GM18873 (cell line): ENCODE measurements around the gene RSF1.

ENCODE experiments used
- ATAC-seq: cut with Tn5 transposase; IDR thresholded peaks from one replicate; pipeline ENCODE4 v1.9.1; 2021; ENCODE audit warnings: mild to moderate bottlenecking, moderate library complexity, moderate number of reproducible peaks; ENCODE audit not compliant: unreplicated experiment, low FRiP score

Gene RSF1

DNA sequence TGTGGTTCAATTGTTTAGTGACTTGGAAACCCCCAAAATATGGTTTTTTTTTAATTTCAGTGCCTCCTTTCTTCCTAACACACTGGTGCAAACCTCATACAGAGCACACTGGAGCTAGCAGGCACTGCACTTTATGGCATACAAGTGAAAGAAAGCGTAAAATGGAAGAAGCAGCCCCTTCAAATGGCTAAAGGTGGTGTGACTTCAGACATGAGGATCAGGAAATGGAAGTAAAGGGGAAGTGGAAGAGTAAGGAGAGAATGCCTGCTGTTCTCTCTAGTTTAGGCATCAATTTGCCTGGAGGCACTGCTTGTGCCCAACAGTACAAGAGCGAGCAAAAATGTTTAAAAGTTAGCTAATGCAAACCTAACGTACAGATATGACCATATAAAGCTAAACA lies 5.7 kb downstream of the RSF1 start:
- no peak for ATAC-seq

DNA sequence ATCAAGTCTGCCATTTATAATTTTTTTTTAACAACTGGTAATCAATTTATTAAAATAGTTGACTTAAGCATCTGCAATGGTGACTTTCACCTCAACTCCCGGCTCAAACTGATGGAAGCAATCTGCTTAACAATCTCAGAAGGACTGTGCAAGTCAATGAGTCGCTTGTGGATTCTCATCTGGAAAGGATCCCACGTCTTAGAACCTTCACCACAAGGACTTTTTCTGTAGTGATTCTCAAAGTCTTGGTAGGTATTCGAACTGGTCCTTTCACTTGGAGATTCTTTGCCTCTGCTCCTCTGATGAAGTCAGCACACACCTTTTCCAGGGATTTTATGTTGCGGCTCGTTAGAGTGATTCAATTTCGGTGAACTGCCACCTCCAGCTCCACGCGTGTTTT lies 7.3 kb downstream of the RSF1 start:
- no peak for ATAC-seq

DNA sequence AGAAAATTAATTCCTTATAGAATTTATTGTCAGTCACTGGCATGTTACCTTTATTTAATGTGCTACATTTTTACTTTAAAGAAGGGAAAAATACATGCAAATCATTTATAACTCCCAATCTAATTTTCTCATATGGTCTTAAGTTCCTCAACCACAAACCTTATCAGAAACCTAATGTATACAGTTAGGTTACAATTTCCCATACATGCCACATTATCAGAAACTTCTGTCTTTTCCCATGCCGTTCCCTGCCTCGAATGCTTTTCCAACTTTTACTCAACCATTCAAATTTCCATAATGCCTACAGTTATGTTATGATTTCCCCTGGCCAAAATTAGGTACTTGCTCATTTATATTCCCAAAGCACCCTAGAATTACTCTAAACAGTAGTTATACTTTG lies 13.5 kb downstream of the RSF1 start:
- no peak for ATAC-seq

DNA sequence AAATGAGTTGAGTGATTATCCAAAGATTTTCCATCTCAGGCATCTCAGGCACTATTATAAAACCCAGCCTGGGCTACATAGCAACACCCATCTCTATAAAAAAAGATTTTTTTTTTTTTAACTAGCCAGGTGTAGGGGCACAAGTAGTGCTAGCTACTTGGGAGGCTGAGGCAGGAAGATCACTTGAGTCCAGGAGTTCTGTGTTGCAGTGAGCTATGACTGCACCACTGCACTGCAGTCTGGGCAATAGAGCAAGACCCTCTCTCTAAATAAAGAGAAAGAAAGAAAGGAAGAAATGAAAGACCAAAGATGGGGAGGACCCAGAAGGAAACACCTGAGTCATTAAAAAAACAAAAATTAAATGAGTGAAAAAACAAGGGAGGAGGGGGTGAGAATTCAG lies 14.1 kb downstream of the RSF1 start:
- ATAC-seq, result no peak

DNA sequence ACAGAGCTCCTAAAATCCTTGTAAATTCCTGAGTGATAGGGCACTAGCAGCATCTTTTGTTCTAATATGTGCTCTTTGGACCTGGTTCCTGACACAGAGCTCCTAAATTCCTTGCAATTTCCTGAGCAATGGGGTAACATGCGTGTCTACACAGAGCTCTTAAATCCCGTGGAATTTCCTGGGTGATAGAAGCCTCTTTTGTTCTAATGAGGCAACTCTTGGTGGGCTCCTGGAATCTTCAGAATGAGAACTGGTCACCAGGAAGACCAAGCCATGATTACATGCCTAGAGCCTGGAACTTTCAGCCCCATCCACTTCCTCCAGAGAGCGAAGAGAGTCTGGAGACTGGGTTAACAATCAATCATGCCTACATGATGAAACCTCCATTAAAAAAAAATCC lies 19.0 kb downstream of the RSF1 start:
- no peak for ATAC-seq

DNA sequence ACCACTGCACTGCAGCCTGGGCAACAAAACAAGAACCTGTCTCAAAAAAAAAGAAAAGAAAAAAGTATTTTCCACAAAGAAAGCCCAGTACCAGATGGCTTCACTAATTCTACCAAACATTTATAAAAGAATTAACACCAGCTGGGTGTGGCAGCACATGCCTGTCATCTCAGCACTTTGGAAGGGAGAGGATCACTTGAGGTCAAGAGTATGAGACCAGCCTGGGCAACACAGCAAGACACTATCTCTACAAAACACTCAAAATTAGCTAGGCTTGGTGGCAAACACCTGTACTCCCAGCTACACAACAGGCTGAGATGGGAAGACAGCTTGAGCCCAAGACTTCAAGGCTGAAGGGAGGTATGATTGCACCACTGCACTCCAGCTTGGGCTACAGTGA lies 20.1 kb downstream of the RSF1 start:
- ATAC-seq, result no peak

DNA sequence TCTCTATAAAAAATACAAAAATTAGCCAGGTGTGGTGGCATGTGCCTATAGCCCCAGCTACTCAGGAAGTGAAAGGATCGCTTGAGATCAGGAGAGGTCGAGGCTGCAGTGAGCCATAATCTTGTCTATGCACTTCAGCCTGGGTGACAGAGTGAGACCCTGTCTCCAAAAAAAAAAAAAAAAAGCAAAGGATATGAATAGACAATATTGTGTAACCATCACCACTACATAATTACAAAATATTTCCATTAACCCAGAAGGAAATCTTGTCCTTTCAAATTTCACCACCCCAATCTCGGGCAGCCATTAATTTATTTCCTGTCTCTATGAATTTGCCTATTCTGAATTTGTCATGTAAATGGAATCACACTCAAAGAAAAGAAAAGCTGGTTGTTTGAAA lies 21.2 kb downstream of the RSF1 start:
- ATAC-seq, result no peak

DNA sequence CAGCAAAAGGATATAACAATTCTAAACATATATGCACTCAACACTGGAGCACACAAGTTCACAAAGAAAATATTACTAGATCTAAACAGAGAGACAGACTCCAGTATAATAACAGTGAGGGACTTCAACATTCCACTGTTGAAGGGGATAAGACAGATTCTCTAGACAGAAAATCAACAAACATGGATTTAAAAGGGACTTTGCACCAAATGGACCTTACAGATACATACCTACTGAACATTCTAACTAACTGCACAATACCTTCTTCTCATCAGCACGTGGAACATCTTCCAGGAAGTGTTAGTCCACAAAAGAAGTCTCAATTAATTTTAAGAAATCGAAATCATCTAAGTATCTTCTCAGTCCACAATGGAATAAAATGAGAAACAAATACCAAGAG lies 26.6 kb downstream of the RSF1 start:
- no peak for ATAC-seq

DNA sequence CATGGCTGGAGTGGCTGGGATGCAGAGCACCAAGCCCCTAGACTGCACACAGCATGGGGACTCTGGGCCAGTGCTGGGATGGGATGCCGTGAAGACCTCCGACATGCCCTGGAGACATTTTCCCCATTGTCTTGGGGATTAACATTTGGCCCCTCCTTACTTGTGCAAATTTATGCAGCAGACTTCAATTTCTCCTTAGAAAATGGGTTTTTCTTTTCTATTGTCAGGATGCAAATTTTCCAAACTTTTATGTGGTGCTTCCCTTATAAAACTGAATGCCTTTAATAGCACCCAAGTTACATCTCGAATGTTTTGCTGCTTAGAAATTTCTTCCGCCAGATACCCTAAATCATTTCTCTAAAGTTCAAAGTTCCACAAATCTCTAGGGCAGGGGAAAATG lies 29.2 kb downstream of the RSF1 start:
- no peak for ATAC-seq

DNA sequence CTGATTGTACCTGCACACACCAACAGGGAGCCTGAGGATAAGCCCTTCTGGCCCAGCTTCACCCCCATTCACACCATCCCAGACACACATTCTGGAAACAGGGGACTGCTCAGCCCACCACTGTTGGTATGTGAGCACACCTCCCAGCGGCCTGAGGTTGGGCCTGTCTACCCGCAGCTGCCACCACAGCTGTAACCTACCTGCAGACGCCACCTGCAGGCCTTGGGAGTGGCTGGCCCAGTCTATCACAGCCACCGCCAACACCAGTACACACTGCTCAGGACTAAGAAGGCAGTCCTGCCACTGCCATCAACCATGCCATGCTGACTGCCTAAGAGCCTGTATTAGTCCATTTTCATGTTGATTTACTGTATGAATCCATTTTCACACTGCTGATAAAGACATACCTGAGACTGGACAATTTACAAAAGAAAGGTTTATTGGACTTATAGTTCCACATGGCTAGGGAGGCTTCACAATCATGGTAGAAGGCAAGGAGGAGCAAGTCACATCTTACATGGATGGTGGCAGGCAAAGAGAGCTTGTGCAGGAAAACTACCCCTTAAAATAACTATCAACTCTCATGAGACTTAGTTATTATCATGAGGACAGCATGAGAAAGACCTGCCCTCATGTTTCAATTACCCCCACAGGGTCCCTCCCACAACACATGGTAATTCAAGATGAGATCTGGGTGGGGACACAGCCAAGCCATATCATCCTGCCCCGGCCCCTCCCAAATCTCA lies 30.6 kb downstream of the RSF1 start:
- ATAC-seq, result no peak

DNA sequence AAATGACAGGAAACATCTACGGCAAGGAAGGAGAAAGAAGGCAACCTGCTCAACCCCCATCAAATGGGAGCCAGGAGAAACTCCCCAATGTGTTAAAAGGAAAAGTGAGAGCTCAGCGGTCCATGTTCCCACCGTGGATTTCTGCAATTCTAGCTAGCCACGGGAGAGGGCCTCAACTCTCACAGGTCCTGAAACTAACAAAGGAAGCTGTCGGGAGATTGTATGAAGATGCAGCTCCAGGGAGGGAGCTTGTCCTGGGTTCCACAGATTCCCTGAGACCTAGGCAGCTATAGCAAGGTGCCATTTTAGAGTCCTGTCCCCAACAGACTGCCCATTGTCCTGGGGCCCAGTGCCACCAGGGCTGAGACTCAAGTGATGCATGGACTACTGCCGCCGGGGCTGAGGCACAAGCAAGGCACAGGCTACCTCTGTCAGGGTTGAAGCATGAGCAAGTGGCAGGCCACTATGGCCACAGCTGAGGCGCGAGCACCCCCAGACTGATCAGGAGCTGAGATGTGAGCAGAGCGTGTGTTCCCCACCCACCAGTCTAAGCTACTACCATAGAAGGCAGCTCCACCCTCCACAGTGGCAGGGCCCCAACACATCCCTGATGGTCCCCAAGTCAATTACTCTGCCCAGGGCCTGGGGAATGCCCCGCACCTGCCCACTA lies 31.3 kb downstream of the RSF1 start:
- ATAC-seq, result no peak

DNA sequence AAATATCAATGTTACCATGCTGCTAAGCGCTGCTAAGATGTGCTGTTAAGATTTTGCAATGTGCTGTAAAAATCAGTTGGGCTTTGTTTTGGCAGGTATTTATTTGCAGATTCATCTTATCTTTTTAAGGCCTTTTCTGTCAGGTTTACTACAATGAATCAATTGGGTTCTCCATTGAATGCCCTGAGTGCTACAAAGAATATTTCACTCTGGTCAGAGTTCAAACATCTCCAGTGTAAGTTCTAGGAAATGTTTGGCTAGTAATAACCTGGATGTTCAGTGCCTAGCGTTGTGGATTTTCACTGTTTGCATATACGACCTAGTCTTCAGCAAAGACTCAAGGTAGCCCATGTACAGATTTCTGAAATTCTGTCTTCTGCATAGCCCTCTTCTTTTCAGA lies 36.0 kb downstream of the RSF1 start:
- no peak for ATAC-seq

DNA sequence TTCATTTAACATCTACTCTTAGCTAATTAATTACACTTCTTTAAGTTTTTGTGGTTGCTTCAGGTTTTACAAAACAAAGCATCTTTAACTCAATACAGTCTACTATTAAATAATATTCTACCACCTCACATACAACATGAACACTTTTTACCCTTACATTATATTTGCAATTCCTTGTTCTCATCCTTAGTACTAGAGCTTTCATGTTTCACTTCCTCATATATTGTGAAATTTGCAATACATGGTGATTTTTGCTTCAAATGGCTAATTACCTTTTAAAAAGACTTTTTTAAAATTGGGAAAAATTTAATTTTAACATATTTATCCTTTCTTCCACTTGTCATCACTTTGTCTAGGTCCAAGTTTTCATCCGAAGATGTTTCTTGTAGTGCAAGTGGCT lies 37.5 kb downstream of the RSF1 start:
- no peak for ATAC-seq

DNA sequence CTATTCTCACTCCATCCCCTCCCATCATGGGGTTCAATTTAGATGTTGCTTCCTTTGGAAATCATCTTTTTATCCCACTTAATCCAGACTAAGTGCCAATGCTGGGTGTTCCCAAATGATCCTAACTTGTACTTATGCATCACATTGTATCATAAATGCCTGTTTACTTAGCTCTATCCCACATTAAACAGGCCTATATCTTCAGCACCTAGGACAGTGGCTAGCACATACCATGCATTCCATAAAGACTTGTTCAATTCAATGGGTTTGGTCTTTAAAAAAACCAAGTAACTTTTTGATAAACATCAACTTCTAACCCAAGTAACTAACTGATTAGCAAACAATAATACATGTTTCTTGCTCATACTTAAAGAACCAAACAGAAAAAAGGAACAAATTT lies 40.6 kb downstream of the RSF1 start:
- no peak for ATAC-seq

DNA sequence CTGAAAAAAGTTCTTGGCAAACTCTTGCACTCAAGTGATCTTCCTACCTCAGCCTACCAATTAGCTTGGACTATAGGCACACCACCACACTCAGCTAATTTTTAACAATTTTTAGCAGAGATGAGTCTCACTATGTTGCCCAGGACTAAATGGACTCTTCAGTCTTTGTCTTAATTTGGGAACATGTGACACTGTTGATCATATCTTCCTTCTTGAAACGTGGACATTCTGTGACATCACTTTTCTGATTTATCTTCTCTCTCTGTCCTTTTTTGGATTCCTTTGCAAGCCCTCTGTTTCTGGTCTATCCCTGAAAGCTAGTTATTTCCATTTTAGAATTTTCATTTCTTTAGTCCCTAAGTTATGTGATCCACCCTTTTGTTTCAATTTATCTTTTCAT lies 42.0 kb downstream of the RSF1 start:
- ATAC-seq, result no peak

DNA sequence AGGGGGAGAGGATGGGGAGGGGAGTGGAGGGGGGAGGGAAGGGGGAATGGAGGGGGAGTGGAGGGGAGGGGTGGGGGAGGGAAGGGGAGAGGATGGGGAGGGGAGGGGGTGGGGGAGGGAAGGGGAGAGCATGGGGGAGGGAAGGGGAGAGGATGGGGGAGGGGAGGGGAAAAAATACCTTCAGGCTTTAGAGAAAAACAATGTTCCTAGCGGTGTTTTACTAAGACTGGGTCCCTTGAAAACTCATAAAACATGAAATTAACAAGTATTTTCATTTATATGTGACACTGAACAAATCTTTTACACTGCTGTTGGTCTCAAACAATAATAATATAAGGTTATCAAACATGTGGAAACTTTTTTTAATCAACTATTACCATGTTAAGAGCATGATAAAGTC lies 42.4 kb downstream of the RSF1 start:
- ATAC-seq, result no peak

DNA sequence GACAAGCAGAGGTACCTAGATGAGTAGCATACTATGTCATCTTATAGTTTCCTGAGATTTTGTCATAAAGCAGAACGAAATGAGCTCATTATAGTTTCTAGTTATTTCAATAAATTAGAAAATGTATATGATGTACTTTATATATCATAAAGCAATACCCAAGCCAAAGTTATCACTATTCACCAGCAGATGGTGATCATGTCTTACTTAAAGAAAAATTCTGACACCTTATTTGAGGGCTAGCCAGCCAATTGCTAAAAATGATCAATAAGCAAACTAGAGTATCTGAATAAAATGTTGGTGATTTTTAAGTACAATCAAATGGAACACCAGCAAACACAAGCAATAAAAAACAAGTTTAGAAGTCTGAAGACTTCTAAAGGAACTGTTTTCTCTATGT lies 44.1 kb downstream of the RSF1 start:
- ATAC-seq, result no peak

DNA sequence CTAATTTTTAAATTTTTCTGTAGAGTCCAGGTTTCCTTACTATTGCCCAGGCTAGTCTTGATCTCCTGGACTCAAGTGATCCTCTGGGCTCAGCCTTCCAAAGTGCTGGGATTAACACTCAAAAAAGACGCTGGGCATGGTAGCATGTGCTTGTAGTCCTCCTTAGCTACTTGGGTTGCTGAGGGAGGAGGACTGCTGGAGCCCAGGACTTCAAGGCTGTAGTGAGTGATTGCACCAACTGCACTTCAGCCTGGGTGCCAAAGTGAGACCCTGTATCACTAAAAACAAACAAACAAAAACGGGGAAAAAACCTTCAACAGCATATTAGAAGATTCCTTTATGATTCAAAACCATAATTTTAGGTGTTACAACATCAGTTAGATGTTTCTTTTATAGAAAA lies 44.6 kb downstream of the RSF1 start:
- no peak for ATAC-seq

DNA sequence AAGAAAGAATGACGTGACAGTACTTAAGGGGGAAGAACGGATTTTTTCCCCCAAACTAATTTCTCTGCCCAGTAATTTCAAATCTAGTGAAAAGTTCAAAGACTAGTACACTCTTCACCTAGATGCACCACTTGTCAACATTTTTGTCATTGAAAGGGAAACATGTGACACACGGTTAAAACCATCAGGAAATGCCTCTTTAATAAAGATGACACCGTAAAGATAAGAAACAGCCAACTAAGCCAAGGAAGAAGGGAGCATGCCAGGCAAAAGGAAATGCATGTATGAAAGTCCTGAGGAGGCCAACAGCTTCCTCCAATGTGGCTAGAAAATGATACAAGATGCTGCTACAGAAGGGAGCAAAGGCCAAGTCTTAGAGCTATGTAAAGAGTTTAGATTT lies 49.4 kb downstream of the RSF1 start:
- no peak for ATAC-seq

DNA sequence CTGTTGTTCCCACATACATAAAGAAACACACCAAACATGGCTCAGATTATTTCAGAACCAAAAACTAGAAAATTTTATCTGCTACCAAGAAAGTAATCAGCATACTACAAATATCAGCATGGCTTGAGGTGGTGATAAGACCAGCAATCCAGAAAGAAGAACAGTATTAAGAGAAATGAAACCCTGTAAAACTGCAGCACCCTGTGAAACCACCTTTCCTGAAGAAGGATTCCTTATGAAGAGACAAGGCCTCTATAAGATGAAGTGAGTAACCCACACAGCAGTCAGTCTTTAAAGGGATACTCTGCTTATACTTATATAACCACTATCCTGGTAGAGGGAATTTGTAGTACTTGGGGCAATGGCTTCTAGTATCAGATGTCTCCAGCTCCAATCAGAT lies 49.9 kb downstream of the RSF1 start:
- ATAC-seq, result no peak

DNA sequence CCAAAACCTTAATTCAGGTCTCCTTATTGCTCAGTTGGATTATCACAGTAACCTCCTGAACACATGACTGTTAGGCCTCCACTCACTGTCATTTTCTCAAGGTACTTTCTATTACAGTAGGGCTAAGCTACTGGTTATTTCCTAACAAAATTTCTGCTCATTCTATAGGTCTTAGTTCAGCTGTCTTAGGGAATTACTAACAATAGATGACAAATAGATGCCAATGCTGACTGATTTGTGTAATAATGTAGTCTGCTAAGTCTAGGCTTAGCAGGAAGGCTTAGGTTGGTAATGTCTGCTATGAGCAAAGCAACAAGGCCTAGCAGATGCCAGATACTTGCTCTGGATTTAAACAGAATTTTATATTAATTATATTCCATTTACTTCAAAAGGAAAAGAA lies 58.1 kb downstream of the RSF1 start:
- ATAC-seq, result no peak

DNA sequence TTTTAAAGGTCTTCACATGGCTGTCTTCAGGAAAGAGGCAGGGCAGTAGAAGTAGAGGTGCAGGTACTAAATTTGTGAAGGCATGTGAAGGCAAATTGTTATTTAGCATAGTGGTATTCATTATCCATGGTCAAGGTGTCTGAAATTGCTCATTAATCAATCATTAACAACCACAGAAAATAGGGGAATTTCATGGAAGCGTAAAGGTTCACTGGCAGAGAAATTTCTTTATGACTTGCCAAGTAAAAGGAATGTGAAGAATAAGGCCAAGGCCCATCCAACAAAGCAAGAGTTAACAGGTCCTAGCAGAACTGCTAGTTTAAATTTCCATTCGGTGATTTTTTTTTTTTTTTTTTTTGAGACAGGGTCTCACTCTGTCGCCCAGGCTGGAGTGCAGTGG lies 59.0 kb downstream of the RSF1 start:
- no peak for ATAC-seq

DNA sequence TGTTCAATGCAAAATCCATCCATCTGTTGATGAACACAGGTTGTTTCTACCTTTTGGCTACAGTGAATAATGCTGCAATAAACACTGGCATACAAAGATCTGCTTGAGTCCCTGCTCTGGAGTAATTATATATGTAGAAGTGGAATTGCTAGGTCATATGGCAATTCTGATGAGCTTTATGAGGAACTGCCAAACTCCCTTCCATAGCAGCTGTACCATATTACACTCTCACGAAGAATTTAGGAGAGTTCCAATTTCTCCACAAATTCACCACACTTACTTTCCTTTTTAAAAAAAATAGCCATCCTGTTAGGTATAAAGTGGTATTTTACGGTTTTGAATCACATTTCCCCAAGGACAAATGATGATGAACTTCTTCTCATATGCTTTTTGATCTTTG lies 62.2 kb downstream of the RSF1 start:
- no peak for ATAC-seq
